GM18870 (cell line): ENCODE results near the gene FMN1.

Experiments used
- ATAC-seq: cut with Tn5 transposase; IDR thresholded peaks from one replicate; pipeline ENCODE4 v1.9.1; 2021; ENCODE audit warnings: moderate library complexity; ENCODE audit not compliant: unreplicated experiment

The FMN1 gene

DNA sequence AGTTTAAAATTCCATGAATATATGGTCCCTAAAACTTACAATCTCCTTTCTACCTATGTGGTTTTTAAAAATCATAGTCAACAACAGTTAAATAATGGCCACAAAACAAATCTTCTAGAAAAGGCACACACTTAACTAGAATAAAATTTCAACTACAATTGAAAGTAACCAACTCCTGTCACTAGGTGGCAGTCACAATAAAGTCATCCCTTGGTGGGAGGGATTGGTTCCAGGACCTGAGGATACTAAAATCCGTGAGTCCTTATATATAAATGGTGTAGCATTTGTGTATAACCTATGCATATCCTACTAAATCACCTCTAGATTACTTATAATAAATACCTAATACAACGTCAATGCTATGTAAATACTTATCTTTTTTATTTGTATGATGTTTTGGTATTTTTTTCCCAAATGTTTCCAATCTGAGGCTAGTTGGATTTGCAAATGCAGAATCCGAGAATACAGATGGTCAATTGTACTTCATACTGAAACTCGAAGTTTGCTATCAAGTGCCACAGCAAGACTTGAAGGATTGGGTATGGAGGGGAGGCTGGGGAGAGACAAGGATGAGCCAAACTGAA, 172.6 kb downstream of the FMN1 start:
- no peak for ATAC-seq

DNA sequence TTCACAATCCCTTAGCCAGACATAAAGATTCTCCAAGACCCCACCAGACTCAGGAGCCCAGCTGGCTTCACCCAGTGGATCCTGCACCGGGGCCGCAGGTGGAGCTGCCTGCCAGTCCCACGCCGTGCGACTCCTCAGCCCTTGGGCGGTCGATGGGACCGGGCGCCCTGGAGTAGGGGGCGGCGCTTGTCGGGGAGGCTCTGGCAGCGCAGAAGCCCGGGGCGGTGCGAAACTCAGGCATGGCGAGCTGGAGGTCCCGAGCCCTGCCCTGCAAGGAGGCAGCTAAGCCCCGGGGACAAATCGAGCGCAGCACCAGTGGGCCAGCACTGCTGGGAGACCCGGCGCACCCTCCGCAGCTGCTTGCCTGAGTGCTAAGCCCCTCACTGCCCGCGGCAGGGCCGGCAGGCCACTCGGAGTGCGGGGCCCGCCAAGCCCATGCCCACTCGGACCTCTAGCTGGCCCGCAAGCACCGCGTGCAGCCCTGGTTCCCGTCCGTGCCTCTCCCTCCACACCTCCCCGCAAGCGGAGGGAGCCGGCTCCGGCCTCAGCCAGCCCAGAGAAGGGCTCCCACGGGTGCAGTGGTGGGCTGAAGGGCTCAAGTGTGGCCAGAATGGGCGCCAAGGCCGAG, 175.0 kb downstream of the FMN1 start:
- no peak for ATAC-seq

DNA sequence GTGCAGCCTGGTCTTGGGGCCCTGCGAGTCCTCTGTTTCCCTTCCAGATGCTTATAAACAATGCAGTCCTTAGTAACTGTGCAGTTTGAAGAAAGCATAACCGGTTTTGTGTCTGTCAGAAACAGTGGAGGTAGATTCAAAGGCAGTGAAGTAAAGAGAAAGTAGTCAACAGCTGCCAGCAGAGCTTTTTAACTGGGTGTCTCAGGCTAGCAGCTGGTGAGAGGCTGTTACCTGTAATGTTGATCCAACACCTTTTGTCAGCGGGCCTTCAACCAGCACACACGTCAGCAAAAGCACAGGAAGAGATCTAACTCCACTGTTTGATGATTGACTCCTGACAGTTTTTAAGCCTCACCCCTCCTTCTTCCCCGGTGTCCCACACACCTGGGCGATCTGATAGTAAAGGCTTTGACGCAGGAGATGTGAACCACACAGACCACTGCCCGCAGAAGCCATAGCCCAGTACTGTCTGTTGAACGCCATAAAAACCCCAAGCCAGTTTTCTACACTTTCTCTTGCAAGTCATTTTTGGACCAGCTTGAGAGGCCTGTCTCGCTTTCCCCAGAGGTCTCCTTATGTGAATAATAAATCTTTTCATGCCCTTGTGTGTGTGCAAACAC, 178.0 kb downstream of the FMN1 start:
- no peak for ATAC-seq

DNA sequence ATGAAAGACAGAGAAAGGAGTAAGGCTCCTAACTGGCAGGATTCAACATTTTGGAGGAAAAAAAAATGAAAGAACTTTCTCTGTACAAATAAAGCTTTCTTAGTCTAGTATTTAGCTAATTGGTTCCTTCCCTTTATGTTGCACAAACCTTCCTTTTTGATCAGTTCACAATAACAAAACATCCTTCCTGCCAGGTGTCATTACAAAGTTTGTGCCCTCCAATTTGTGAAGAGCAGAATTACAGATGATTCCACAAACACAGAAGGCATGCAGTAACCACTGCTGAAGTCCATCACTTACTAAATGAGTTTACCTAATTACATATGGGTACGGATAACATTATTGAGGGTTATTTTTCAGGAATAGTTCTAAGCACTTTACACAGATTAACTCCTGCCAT, 179.9 kb downstream of the FMN1 start:
- no peak for ATAC-seq

DNA sequence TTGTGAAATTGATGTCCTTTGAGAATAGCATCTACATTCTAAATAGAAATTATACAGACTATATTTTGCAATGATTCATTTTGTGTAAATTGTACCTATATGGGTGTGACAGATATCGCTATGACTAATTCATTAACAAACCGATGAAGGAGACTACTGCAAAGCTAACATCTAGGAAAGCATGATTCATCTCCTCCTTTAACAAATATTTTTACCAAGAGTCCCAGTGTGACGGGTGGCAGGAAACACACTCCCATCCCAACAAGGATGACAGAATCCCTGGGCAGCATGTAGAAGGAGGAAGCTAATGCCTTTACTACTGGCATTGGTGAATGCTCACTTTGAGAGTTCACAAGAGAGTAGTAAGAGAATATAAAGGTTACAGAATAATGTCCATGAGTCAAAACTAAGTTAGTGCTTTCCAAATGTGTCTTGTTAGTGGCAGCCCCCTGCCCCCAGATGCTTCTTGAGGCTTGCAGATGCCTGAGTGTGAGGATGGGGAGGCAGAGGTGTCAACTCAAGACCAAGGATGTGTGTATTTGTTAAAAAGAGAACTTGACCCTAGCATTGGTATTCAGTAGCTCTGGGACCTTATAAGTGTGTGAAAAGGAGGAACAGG, 180.6 kb downstream of the FMN1 start:
- no peak for ATAC-seq

DNA sequence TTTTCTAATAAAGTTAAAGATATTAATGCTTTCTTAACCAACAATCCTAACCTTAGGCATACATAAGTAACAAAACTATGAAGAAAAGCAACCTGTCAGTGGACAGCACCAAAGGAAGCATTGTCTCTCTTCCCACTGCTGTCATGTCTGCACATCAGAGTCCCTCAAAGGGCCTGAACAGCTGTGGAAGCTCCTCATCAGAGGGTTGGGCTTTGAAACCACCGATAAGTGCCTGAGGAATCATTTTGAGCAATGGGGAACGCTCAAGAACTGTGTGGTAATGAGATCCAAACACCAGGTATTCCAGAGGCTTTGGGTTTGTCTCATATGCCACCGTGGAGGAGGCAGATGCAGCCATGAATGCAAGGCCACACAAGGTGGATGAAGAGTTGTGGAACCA, 182.5 kb downstream of the FMN1 start:
- ATAC-seq = no peak

DNA sequence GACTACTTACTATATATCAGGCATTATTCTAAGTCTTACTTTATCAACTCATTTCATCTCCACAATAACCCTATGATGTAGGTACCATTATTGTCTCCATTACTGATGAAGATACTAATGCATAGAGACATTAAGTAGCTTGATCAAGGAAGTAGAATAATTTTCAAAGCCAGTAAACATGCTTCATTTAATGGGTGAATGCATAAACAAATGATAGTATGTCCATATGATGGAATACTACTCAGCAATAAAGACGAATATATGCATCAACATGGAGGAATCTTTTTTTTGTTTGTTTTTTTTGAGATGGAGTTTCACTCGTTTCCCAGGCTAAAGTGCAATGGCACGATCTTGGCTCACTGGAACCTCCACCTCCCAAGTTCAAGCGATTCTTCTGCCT, 184.9 kb downstream of the FMN1 start:
- no peak for ATAC-seq

DNA sequence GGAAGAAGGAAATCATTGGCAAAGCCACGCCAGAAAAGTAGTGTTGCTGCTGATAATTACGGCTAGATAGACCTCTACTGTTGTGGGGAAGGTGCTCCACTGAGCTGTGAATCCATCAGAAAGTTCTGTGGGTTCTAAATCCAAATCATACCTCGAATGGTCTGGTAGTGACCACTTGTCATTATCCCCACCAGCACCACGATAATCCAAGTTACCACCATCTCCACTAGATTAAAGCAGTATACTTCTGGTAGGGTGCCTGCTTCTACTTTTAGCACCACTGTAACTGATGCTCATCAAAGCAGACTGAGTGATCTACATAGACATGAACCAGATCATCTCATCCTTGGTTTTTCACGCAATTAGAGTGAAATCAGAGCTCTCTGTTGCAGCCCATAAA, 185.5 kb downstream of the FMN1 start:
- no peak for ATAC-seq

DNA sequence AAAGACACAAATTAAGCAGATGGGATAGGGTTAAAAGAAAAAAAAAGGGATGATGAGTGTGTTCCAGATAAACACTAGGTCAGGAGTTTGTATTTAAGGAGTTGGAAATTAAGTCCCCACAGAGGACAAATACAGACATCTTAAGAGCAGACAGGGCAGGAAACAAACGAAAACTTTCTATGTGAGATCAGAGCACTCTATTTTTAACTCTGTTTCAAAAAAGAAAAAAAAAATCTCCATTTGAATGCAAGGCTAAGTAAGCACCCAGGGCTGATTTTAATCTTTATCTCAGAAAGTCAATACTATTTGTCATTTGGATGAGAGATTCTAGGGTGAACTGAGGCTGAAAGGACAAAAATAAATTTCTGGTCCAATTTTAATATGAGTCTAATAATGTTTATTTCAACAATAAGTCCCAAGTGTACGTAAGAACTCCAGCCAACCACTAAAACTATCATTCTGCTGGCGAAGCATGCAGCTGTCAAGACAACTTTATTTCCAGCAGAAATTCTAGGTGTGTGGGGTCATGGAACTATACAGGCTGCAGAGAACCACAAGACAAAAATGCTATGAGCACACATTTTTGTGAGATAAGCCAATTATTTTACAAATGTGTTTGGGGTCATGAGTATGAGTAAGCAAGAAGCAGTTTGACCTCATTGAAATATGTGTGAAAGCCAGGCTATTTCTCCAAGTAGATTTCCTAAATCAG, 186.1 kb downstream of the FMN1 start:
- ATAC-seq = no peak

DNA sequence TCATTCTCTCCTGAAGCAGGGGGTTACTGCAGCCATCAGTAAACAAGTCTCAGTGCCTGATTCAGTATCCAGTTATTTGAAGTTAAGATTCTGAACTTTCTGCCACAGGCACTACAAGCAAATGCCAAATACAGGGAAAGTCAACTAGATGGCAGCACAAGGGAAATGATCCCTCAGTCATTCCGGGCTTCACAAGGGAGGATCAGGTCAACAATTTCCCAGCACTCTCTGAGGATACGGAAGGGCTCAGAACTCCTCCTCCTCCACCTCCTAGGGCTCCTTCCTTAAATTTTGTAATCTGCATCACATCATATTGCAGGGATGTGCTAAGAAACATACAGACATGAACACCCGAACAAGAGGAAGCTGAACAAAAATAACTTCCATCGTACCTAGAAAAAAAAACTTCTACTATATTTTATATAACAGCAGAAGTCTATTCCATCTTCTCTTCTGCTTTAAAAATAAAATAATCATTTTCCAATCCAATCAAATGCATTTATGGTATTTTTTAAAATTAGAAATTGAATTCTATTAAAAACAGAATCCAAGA, 187.1 kb downstream of the FMN1 start:
- no peak for ATAC-seq

DNA sequence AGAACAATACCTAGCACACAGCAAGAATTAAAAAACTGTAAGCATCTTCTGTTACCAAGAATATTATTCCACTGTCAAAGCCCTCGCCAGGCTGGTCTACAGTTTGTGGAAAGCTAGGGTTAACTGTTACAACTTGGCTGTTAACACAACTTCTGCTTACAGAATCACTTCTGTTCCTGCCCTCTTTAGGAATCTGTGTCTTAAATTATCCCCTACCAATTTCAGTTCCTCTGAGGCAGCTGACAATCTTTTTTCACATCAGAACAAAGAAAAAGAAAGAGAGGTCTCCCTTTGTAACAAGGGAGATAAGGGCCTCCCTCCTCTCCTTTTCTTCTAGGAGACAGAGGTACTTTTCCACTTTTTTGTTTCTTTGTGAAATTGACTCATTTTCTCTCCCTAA, 188.9 kb downstream of the FMN1 start:
- ATAC-seq = no peak

DNA sequence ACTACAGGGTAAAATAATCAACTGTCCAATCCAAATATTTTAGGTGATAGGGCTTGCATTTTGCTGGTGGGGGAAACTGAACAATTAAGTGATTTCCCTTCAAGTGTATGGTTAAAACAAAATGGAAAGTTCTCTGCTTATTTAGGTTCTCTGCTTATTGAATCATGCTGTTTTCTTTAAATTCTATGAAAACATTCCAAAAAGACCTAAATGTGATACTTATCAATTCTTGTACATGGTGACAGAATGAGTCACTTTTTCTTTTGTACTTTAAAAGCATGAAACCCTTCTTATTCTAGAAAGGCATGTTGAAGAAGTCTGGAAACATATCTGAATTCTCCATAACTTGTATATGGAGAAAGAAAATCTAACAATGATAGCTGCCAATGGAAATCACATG, 192.6 kb downstream of the FMN1 start:
- ATAC-seq = no peak

DNA sequence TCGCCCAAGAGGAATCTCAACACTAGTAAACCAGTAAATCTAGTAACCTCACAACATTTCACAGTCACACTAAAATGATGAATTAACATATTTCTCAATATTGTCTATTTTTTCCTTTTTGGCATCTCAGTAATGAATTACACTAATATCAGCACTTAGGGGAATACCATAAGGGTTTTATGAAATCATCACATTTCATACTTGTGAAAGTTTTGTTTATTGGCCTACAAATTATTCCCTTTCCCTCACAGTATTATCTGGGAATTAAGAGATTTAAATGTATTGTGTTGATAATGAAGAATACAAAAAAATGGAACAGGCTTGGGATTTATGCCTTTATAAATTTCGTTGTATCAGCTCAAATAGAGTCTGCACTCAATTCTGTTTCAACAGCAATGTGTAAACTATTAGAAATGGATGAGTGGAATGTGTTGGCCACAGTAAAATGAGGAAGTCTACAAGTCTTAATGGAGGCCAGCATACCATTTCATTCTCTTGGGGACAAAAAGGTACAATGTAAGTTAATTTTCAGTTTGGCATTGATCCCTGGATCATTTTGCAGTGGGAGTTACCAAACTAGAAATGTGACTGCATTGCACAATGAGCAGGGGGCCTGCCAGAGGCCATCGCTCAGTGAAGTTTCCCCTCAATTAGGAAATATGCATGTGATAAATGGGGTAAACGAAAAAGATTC, 195.4 kb downstream of the FMN1 start:
- no peak for ATAC-seq

DNA sequence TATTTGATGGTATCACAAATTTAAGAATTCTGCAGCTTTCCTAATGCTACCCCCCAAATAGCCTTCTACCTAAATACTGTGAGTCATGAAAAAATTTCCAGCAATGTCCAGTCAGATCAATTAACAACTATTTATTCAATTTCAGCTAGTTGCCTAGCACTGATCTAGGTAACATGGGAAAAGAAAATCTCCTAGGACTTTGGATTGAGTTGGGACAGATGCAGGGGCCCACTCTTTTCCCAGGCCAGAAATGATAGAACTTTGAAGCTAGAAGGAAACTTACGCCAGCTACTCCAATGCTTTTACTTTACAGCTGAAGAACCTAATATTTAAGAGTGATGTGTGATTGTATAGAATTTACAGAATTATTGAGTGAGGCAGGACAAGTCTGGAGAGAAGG, 196.3 kb downstream of the FMN1 start:
- ATAC-seq = no peak

DNA sequence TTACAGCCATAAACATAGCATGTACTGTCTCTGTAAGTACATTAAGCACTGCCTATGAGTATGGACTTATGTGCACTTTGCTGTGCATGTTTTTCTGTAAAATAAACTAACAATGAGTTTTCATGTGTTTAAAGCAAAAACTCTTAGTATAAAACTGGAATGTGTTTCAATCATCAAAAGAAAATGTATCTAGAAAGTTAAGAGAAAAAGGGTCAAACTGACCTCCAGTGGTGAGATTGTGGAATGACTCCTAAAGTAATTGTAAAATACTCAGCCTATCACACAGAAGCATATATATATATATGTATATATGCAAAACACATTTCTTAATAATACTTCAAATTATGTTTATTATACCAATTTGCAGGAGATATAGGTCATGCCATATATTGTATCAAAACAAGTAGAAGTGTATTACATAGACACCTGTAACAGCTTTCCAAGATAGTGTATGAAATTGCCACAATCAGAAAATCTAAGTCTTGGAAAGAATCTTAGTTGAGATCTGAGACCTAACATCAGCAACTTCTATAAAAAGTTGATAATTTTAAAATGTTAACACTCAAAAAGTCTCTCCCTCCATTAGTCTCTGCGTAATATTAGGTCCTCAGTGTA, 199.6 kb downstream of the FMN1 start:
- no peak for ATAC-seq

DNA sequence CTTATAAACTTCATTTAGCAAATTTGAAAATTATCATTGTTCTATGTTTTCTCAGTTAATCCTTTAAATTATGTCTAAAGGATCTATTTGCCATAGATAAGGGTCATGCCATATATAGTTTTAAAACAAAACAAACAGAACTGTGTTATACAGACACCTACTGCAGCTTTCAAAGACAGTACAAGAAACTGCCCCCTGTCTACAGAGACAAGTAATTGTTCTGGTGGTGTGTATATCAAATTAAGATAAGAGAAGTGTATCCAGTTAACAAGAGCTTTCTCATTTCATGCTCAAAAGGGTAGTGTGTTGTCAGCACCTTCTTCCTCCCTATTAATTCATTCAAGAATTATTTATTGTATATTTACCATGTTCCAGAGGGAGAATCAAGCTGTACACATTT, 201.2 kb downstream of the FMN1 start:
- no peak for ATAC-seq

DNA sequence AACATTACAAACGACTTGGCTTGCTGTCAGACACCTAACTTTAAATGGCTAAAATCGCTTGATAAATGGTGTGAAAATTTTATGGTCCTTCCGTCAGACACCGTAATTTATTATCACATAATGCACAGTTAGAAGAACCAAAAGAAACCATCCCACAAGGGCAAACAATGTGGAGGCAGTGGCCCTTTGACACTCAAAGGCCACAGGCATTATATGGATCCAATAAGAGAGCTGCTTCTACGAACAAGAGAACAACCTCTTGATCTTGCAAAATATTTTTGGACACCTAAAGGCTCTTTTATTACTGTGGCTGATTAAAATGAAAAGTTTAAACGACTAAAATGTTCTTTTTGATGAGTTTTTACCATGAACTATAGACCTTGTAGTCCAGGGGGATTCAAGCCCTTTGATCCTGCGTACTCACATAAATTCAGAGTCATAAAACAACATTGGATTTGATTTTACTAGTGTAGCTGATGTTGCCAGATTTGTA, 202.8 kb downstream of the FMN1 start:
- ATAC-seq = no peak

DNA sequence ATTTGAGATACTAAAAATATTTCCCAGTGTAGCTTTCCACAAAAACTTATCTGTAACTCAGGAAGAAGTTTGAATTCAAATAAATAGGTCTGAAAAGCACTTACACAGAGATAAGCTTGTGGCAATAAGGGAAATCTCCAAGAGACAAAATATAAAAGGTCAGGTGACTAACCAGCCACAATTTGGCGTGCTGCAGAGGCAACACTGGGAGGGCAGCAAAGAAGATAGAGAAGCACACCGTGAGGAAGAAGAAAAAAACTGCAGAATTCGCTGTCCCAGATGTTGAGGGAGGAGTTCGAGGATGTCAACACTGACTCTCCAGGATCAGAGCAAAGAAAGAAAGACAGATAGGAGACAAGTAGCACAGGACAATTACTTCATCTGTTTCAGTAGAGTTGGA, 204.4 kb downstream of the FMN1 start:
- no peak for ATAC-seq

DNA sequence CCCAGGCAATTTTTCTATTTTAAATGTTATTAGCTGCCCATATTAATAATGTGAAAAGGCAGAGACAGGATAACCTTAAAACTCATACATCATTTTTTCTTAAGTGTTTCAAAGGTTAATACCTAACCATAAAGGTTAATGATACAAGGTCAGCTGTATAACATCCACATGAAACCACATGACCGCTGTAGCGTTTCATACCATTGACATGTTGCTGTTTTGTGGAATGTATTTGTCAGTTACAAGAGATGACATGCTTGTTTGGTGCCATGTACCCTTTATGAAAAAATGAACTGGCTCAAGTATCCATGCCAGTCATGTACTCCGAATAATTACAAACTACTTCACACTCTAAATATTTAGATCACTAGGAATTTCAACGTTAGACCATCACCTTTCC, 207.4 kb downstream of the FMN1 start:
- ATAC-seq = no peak

DNA sequence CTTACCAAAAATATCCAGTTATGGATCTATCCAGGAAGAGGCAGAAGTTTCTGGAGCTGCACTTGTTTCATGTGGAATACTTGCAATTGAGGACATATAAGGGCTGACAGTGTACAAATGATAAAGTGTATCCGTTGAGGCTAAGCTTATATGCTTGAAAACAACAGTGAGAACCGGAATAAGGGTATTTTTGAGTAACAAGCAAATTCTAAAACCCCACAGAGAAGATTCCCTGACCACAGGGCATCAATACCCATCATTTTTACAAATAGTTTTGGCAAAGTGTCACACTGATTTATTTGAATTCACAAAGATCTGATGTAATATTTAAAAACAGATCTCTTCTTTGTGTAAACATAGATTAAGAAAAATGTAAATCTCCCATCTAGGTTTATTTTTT, 208.4 kb downstream of the FMN1 start:
- no peak for ATAC-seq
